Stimulated activated naive B cell treated with anti-CD40 and anti-IgM and Interleukin-4, amounts not matched to agents 10 μg/mL and 1 μg/mL and 100 μg/mL, for 72 hours (primary cell): ENCODE data around the gene EXTL1.

ENCODE experiments used
- ATAC-seq, 2 donors: fragments of 150-1000 bp; cut with Tn5 transposase; replicated peaks; 2 replicates each; pipeline ENCODE4 v1.10.0; 2021; ENCODE audit warnings: moderate library complexity in 1 of 2
- DNase-seq: peaks from one replicate; pipeline ENCODE4 v3.0.0; 2021
- H3K27ac Mint-ChIP-seq: one replicate; pipeline ENCODE4 v1.8.0; 2022; ENCODE audit warnings: mild to moderate bottlenecking, mixed read lengths
- H3K27me3 Mint-ChIP-seq, 2 donors: one replicate each; pipeline ENCODE4 v1.8.0; 2022; ENCODE audit warnings: mixed read lengths in 2 of 2
- H3K36me3 Mint-ChIP-seq, 2 donors: one replicate each; pipeline ENCODE4 v1.8.0; 2022; ENCODE audit warnings: mixed read lengths in 2 of 2, mild to moderate bottlenecking in 1 of 2
- H3K4me1 Mint-ChIP-seq, 2 donors: one replicate each; pipeline ENCODE4 v1.8.0; 2022; ENCODE audit warnings: mixed read lengths in 2 of 2, mild to moderate bottlenecking in 1 of 2
- H3K4me3 Mint-ChIP-seq, 2 donors: one replicate each; pipeline ENCODE4 v1.8.0; 2022; ENCODE audit warnings: mild to moderate bottlenecking in 2 of 2, mixed read lengths in 2 of 2, moderate library complexity in 1 of 2
- H3K9me3 Mint-ChIP-seq, 2 donors: one replicate each; pipeline ENCODE4 v1.8.0; 2022; ENCODE audit warnings: mixed read lengths in 2 of 2, mild to moderate bottlenecking in 1 of 2

The EXTL1 gene

DNA sequence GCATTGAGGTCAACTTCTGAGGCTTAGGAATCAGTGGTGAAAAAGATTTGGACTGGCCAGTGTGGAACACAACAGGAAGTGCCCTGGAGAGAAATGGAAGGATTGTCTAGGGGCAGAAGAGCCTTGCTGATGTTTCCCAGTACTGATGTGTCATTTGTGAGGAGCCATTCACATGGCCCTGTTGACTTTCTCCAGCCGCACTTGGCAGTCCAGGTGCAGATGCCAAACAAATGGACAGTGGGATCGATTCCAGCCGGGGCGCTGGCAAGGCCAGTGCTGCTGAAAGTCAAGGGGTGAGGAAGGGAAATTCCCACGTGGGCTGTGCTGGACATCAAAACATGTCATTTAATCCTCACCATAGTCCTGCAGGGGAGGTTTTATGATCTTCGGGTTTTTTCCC, 50.7 kb downstream of the EXTL1 start:
- H3K4me1 Mint-ChIP-seq, result no peaks in the 10 kb centered on the region
- peaks cover 49 to 64% of the 10 kb centered on the region in 2 donors for H3K27me3 Mint-ChIP-seq
- no peaks in the 10 kb centered on the region for H3K9me3 Mint-ChIP-seq
- no peaks in the 10 kb centered on the region for H3K36me3 Mint-ChIP-seq
- ATAC-seq (no peak), DNase-seq (no peak)
- no peak overlapping the region for H3K27ac Mint-ChIP-seq
- H3K4me3 Mint-ChIP-seq, result no peak overlapping the region

- ATAC-seq (no peak), DNase-seq (no peak)
- peaks cover 43 to 46% of the 10 kb centered on the region in 2 donors for H3K27me3 Mint-ChIP-seq
- H3K36me3 Mint-ChIP-seq, result no peaks in the 10 kb centered on the region
- H3K4me1 Mint-ChIP-seq, result no peaks in the 10 kb centered on the region
- H3K9me3 Mint-ChIP-seq, result no peaks in the 10 kb centered on the region
- H3K4me3 Mint-ChIP-seq, result no peak overlapping the region
- H3K27ac Mint-ChIP-seq, result no peak overlapping the region
Observed at GRCh38 chr1:26075421-26076144, 54.0 kb downstream of the EXTL1 start.

GRCh38 chr1:26077524-26077923, 55.9 kb downstream of the EXTL1 start:
- ATAC-seq, result no peak
- Mint-ChIP-seq H3K27ac (no peak overlapping the region), H3K36me3 (no peaks in the 10 kb centered on the region), H3K9me3 (no peaks in the 10 kb centered on the region), H3K27me3 (peaks cover 36 to 38% of the 10 kb centered on the region in 2 donors), H3K4me3 (no peak overlapping the region), H3K4me1 (no peaks in the 10 kb centered on the region)
- no peak for DNase-seq

GRCh38 chr1:26078286-26079177, 57.0 kb downstream of the EXTL1 start:
- Mint-ChIP-seq H3K4me1 (no peaks in the 10 kb centered on the region), H3K36me3 (no peaks in the 10 kb centered on the region), H3K4me3 (no peak overlapping the region), H3K9me3 (no peaks in the 10 kb centered on the region), H3K27me3 (peaks cover 26 to 28% of the 10 kb centered on the region in 2 donors), H3K27ac (no peak overlapping the region)
- no peak for DNase-seq
- no peak for ATAC-seq

DNA sequence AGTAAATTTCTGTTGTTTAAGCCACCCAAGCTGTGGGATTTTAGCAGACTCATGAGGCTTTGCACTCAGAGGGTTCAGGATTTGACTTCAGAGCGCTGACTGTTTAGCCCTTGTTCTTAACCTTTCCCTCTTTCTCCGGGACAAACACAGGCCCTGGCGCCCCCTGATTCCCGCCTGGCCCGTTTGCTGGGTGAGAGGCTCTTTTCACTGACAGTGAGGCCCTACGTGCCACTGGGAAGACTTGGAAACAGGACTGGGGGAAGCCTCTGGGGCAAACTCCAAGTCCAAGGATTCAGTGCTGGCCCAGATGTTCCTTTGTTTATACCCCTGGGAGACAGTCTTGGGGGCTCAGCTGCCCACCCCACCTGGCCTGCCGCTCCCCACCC, 57.6 kb downstream of the EXTL1 start:
- H3K36me3 Mint-ChIP-seq, result no peaks in the 10 kb centered on the region
- ATAC-seq (no peak), DNase-seq (no peak)
- peaks cover 24% of the 10 kb centered on the region in 2 donors for H3K27me3 Mint-ChIP-seq
- no peak overlapping the region for H3K27ac Mint-ChIP-seq
- no peak overlapping the region for H3K4me3 Mint-ChIP-seq
- H3K4me1 Mint-ChIP-seq, result no peaks in the 10 kb centered on the region
- H3K9me3 Mint-ChIP-seq, result no peaks in the 10 kb centered on the region

DNA sequence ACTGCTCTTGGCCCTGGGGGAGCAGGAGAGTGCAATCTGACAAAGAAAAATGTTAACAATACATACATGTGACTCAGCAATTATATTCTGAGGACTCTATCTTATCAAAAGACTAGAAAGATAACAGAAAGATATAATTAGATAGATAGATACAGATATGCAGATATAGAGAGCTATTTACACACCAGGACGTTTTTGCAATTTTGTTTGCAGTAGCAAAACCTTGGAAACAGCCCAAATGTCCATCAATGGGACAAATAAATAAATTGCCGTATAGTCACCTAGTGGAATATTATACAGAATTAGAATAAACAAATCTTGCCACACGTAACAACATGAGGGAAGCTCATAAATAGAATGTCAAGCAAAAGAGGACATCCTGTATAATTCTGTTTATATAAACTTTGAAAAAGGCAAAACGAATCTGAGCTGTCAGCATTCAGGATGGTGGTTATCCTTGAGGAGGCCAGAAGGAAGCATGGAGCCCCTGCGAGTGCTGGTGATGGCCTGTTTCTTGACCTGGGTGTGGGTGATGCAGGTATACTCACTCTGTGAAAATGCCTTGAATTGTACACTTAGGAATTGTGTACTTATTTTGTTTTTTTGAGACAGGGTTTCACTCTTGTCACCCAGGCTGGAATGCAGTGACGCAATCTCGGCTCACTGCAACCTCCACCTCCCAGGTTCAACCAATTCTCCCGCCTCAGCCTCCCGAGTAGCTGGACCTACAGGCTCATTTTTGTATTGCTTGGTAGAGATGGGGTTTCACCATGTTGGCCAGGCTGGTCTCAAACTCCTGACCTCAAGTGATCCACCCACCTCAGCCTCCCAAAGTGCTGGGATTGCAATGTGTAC, 58.6 kb downstream of the EXTL1 start:
- Mint-ChIP-seq H3K4me3 (no peak overlapping the region), H3K27ac (no peak overlapping the region), H3K9me3 (no peaks in the 10 kb centered on the region), H3K36me3 (no peaks in the 10 kb centered on the region), H3K4me1 (no peaks in the 10 kb centered on the region), H3K27me3 (peaks cover 28 to 31% of the 10 kb centered on the region in 2 donors)
- ATAC-seq (no peak), DNase-seq (no peak)

GRCh38 chr1:26081267-26082019, 59.9 kb downstream of the EXTL1 start:
- Mint-ChIP-seq H3K36me3 (no peaks in the 10 kb centered on the region), H3K4me1 (no peaks in the 10 kb centered on the region), H3K27ac (no peak overlapping the region), H3K27me3 (peaks cover 23 to 25% of the 10 kb centered on the region in 2 donors), H3K9me3 (no peaks in the 10 kb centered on the region), H3K4me3 (no peak overlapping the region)
- no peak for ATAC-seq
- DNase-seq, result no peak

GRCh38 chr1:26082020-26082350, 60.4 kb downstream of the EXTL1 start:
- DNase-seq (no peak), ATAC-seq (no peak)
- H3K9me3 Mint-ChIP-seq, result no peaks in the 10 kb centered on the region
- no peak overlapping the region for H3K27ac Mint-ChIP-seq
- no peaks in the 10 kb centered on the region for H3K36me3 Mint-ChIP-seq
- H3K4me1 Mint-ChIP-seq, result no peaks in the 10 kb centered on the region
- no peak overlapping the region for H3K4me3 Mint-ChIP-seq
- H3K27me3 Mint-ChIP-seq, result peaks cover 18 to 22% of the 10 kb centered on the region in 2 donors

GRCh38 chr1:26083208-26083607, 61.6 kb downstream of the EXTL1 start:
- ATAC-seq, result no peak
- Mint-ChIP-seq H3K4me1 (no peaks in the 10 kb centered on the region), H3K4me3 (no peak overlapping the region), H3K36me3 (no peaks in the 10 kb centered on the region), H3K27ac (no peak overlapping the region), H3K9me3 (no peaks in the 10 kb centered on the region), H3K27me3 (peaks cover 18 to 22% of the 10 kb centered on the region in 2 donors)
- DNase-seq, result no peak

DNA sequence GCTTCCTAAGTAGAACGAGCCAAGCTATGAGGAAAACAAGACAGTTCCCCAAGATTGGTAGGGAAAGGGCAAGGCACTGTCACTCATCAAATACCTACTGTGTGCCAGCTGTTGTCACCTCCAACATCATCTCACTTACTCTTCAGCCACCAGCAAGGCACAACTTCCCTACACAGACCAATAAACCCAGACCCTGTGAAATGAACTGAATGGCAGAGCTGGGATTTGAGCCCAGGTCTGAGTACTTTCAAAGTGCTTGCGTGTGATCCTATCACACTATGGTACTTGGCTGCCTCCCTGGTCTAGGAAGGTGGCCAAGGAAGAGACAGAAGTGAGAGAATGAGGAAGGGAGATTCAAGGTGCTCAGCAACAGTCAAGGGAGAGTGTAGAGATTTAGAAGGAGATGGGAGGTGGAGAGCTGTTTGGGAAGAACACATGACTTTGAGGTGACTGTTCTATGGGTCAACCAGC, 62.6 kb downstream of the EXTL1 start:
- no peak overlapping the region for H3K27ac Mint-ChIP-seq
- no peaks in the 10 kb centered on the region for H3K4me1 Mint-ChIP-seq
- no peaks in the 10 kb centered on the region for H3K9me3 Mint-ChIP-seq
- DNase-seq (no peak), ATAC-seq (no peak)
- H3K4me3 Mint-ChIP-seq, result no peak overlapping the region
- H3K36me3 Mint-ChIP-seq, result no peaks in the 10 kb centered on the region
- H3K27me3 Mint-ChIP-seq, result peaks cover 17 to 18% of the 10 kb centered on the region in 2 donors

DNA sequence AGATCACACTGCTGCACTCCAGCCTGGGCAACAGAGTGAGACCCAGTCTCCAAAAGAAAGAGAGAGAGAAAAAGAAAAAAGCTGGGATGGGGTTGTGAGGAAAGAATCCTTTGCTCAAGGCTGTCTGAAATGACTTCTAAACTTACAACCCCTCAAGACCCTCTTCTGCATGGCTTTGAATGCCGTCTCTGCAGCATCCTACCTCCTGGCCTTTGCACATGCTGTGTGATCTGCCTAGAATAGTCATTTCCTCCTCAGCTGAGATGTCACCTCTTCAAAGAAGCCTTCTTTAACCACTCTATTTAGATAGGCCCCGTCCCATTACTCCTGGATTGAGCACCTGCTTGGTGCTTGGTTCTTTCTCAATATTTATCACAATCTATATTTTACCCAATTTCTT, 63.3 kb downstream of the EXTL1 start:
- H3K9me3 Mint-ChIP-seq, result no peaks in the 10 kb centered on the region
- H3K36me3 Mint-ChIP-seq, result no peaks in the 10 kb centered on the region
- ATAC-seq (no peak), DNase-seq (no peak)
- H3K4me1 Mint-ChIP-seq, result no peaks in the 10 kb centered on the region
- H3K4me3 Mint-ChIP-seq, result no peak overlapping the region
- H3K27ac Mint-ChIP-seq, result no peak overlapping the region
- peaks cover 17 to 18% of the 10 kb centered on the region in 2 donors for H3K27me3 Mint-ChIP-seq
